HG03045 (cell line): ENCODE results near the gene GP2.

ENCODE experiments used
- ATAC-seq: cut with Tn5 transposase; IDR thresholded peaks from one replicate; pipeline ENCODE4 v1.9.1; 2021; ENCODE audit warnings: mild to moderate bottlenecking, moderate library complexity; ENCODE audit not compliant: unreplicated experiment

The GP2 gene

GRCh38 chr16:20308266-20308665 lies 19.0 kb downstream of the GP2 start:
- ATAC-seq = no peak

GRCh38 chr16:20307791-20308190 lies 19.5 kb downstream of the GP2 start:
- ATAC-seq = no peak

GRCh38 chr16:20307240-20307671 lies 20.1 kb downstream of the GP2 start:
- no peak for ATAC-seq

GRCh38 chr16:20306401-20306800 lies 20.9 kb downstream of the GP2 start:
- no peak for ATAC-seq

- no peak for ATAC-seq
Observed at GRCh38 chr16:20303012-20303411, 24.3 kb downstream of the GP2 start.

- ATAC-seq = no peak
Observed at GRCh38 chr16:20302389-20302788, 24.9 kb downstream of the GP2 start.

- no peak for ATAC-seq
Observed at GRCh38 chr16:20301840-20302239, 25.5 kb downstream of the GP2 start.

GRCh38 chr16:20300312-20301097 lies 26.8 kb downstream of the GP2 start:
- ATAC-seq = no peak

- no peak for ATAC-seq
Observed at GRCh38 chr16:20298452-20298851, 28.9 kb downstream of the GP2 start.

- ATAC-seq = no peak
Observed at GRCh38 chr16:20291208-20292206, 35.8 kb downstream of the GP2 start.

- ATAC-seq = no peak
Observed at GRCh38 chr16:20289571-20289970, 37.7 kb downstream of the GP2 start.

- no peak for ATAC-seq
Observed at GRCh38 chr16:20285993-20286499, 41.3 kb downstream of the GP2 start.

- ATAC-seq = no peak
Observed at GRCh38 chr16:20280259-20280658, 47.1 kb downstream of the GP2 start.

- no peak for ATAC-seq
Observed at GRCh38 chr16:20271893-20272292, 55.4 kb downstream of the GP2 start.

GRCh38 chr16:20268409-20268808 lies 58.9 kb downstream of the GP2 start:
- no peak for ATAC-seq

- ATAC-seq = no peak
Observed at GRCh38 chr16:20265019-20265418, 62.3 kb downstream of the GP2 start.

- no peak for ATAC-seq
Observed at GRCh38 chr16:20263138-20263855, 64.0 kb downstream of the GP2 start.

- ATAC-seq = no peak
Observed at GRCh38 chr16:20262248-20262647, 65.1 kb downstream of the GP2 start.

- ATAC-seq = no peak
Observed at GRCh38 chr16:20260215-20261009, 66.9 kb downstream of the GP2 start.
